OCI-LY3 (cell line): ENCODE data around the gene TNP2.

Source experiments
- EZH2phosphoT487 ChIP-seq: fragments of 200-600 bp; shearing (Covaris generic); IDR thresholded peaks from 2 replicates; pipeline ENCODE4 v1.6.1; 2018; ENCODE audit warnings: antibody characterized with exemption, mixed run types, low read depth
- TF ChIP-seq, protein P1 (sequence below): fragments of 200-600, 300-600 bp; sonication (generic); IDR thresholded peaks from 2 replicates; pipeline ENCODE4 v1.5.1; 2014; ENCODE audit warnings: antibody characterized with exemption, low read length, low read depth

DNA sequence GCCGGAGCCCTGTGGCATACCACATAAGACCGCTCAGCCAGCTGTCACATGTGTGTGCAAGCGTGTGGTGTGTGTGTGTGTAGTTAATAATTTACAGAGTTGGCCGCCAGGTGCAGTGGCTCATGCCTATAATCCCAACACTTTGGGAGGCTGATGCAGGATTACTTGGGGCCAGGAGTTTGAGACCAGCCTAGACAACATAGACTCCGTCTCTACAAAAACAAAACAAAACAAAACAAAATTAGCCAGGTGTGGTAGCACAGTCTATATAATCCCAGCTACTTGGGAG lies 33.5 kb downstream of the TNP2 start:
- TF ChIP-seq, protein P1, sequence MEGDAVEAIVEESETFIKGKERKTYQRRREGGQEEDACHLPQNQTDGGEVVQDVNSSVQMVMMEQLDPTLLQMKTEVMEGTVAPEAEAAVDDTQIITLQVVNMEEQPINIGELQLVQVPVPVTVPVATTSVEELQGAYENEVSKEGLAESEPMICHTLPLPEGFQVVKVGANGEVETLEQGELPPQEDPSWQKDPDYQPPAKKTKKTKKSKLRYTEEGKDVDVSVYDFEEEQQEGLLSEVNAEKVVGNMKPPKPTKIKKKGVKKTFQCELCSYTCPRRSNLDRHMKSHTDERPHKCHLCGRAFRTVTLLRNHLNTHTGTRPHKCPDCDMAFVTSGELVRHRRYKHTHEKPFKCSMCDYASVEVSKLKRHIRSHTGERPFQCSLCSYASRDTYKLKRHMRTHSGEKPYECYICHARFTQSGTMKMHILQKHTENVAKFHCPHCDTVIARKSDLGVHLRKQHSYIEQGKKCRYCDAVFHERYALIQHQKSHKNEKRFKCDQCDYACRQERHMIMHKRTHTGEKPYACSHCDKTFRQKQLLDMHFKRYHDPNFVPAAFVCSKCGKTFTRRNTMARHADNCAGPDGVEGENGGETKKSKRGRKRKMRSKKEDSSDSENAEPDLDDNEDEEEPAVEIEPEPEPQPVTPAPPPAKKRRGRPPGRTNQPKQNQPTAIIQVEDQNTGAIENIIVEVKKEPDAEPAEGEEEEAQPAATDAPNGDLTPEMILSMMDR = no peak
- TF ChIP-seq EZH2phosphoT487 = no peak
